Prostate gland (tissue), 2 donors: Measurements from ENCODE around the gene SEPTIN2.

Experiments
- CTCF ChIP-seq, 4 experiments: fragments of 200-600 bp in 2 of 4; fragments of 450-650 bp in 2 of 4; sonication (generic) in 2 of 4; IDR thresholded peaks; 1 replicate in 3 of 4; 2 replicates in 1 of 4; pipeline ENCODE4 v1.5.1; 2016 to 2019; ENCODE audit warnings: antibody characterized with exemption in 4 of 4, mild to moderate bottlenecking in 2 of 4, moderate library complexity in 2 of 4
- POLR2A ChIP-seq: fragments of 450-650 bp; IDR thresholded peaks from one replicate; pipeline ENCODE4 v1.6.1; 2016; ENCODE audit warnings: antibody characterized with exemption, mild to moderate bottlenecking

- TF ChIP-seq CTCF (IDR thresholded peaks at IDR 0.05) (no peak), POLR2A (no peak)
These were observed 13.6 kb upstream of the SEPTIN2 start for GRCh38 chr2:241302083-241302482.
